ENCODE measurements around the gene RAP1B.

Gene RAP1B

DNA sequence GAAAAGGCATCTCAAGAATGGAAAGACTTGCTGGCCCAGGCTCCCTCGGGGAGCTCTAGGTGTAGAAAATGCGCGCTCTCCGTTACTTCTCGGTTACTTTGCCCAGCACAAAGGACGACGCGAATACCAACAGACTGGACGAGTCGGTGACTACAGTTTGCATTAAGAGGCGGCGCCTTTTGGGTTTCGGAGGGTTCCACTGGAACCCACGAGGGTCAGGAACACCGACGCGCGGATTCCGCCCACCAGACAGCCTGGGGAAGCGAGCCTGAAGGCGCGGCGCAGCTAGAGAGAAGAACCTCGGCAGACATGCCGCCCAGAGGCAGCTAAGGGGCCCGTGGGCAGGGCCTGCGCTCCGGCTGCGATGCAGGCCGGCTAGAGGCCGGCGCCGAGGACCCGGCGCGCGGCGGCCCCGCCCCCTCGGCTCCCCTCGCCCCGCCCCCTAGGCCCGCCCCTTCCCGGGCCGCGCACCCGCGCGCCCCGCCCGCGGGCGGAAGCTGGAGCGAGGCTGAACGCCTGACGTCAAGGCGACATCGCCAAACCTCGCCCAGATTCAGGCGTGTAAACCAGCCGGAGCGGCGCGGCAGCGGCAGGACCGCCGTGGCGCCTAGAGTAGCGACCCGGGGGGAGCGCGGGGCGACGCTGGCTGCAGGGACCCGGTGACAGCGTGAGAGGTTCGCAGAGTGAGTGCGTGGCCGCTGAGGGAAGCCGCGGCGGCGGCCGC is at the start of gene RAP1B:
Gene RAP1B (plus strand): TSS at position 530 of the 724 bp plus-strand sequence. CDS start 37,826 bp downstream, outside the sequence.
- peak; percentile 82 for DNase-seq (ENCODE audit: low read depth)

DNA sequence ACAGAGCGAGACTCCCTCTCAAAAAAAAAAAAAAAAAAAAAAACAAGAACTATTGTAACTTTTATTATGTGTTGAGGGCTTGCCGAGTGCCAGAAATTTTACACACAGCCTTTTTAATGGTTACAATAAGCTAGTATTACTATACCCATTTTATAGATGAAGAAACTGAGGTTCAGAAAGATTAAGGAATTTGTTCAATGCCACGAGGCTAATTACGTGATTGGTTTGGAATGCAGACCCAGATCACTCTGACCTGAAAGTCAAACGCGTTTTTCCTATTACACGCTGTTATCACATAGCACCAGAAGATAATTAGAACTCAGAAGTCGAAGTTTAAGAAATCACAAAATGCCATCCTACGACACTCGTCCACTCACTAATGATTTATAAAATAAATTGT is 48.9 kb upstream of the RAP1B start:
- no peak for DNase-seq (ENCODE audit: low read depth)

GRCh38 chr12:68564166-68564565 is 46.5 kb upstream of the RAP1B start:
- DNase-seq (ENCODE audit: low read depth), result no peak

GRCh38 chr12:68565391-68565903 is 45.3 kb upstream of the RAP1B start:
- no peak for DNase-seq (ENCODE audit: low read depth)

GRCh38 chr12:68568922-68569569 is 41.7 kb upstream of the RAP1B start:
- DNase-seq (ENCODE audit: low read depth), result no peak

DNA sequence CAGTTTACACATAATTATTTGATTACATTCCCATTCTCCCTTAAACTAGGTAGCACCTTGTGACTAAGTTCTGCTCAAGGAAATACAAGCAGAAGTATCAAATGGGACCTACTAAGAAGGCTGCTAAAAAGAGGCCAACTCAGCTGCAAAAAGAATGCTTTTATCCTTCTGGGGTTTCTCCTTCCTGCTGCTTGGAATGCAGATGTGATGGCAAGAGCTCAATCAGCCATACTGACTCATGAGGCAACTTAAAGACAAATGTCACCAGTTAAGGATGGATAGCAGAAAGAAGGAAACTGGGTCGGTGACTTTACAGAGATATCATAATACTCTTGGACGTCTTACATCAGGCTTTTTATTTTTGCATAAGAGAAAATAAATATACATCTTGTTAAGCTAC is 38.0 kb upstream of the RAP1B start:
- DNase-seq (ENCODE audit: low read depth), result no peak

DNA sequence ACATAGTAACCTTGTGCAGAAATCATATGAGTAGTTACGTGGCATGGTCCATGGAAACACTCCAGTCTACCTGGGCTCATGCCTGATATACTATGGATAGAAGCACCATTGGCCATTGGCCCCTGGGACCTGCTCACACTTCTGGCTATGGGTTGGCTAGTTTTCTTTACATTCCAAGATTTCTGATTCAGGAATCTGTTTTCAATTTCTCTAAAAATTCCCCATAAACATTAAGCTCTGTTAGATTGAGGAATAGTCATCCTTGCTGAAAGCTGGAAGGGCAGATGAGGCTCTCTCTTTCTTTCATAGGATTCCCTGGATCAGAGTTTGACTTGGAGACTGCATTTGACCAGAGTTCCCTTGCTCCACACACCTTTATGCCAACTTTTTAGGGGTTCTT is 37.3 kb upstream of the RAP1B start:
- no peak for DNase-seq (ENCODE audit: low read depth)

DNA sequence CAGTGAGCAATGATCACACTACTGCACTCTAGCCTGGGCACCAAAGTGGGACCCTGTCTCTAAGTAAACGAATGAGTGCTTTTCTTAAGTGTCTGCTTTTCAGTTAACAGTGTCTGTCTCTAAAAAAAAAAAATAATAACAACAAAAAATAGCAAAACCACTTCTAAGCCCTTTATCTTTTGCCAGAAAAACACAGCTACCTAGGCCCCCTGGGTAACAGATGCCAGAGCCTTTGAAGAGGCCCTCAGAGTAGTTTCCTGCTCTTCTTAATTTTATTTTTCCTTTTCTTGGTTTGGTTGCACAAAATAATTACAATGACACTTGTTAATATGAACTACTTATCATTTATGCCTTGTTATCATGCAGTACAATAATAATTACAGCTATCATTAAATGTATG is 32.8 kb upstream of the RAP1B start:
- no peak for DNase-seq (ENCODE audit: low read depth)

DNA sequence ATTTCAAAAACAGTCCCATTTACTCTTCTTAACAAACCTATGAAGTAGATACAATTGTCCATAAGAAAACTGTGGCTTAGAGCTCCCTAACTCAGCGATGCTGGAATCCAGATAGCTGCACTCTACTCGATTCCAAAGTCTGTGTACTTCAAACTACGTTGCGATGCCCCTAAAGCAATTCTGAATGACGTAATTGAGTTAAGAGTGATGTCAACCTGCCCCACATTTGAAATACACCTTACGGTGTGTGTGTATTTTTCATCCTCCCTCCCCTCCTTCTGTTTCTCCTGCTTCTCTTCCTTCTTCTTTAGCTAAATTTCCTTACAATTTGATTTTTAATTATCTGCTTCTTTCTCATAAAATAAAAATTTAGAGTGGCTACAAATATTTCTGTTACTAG is 31.9 kb upstream of the RAP1B start:
- no peak for DNase-seq (ENCODE audit: low read depth)

GRCh38 chr12:68579254-68579653 is 31.4 kb upstream of the RAP1B start:
- no peak for DNase-seq (ENCODE audit: low read depth)

GRCh38 chr12:68580911-68581310 is 29.8 kb upstream of the RAP1B start:
- DNase-seq (ENCODE audit: low read depth), result no peak

DNA sequence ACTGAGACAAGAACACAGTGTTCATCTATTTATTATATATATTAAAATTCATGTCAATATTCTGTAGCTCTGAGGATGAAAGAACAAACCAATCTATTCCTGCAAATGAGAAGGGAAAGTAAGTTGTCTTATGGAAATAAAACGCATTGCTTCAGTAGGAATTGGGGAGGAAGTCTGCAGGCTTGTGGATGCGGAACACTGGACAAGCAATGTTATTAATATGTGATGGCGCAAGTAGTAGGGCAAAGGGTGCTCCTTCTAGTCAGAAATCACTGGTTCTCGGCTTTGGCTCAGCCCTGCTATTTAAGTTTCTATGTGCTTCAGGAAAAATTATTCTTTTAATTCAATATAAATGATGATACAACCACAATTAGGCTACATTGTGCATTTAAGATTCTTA is 28.8 kb upstream of the RAP1B start:
- no peak for DNase-seq (ENCODE audit: low read depth)

DNA sequence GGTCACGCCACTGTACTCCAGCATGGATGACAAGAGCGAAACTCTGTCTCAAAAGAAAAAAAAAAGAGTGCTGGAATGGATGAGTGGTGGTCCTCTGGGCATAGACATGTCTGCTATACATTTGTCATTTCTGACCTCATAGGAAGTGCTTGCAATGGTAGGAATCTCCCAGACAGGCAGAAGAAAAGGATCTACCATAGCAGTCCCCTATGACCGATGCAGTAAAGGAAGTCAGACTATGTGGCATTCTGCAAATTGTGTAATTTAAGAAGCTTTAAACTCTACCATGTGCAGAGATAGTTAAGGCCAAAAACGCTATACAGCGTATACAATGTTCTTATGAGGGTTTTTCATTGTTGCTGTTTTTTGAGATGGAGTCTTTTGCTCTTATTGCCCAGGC is 24.7 kb upstream of the RAP1B start:
- DNase-seq (ENCODE audit: low read depth), result no peak

GRCh38 chr12:68587448-68587873 is 23.2 kb upstream of the RAP1B start:
- DNase-seq (ENCODE audit: low read depth), result no peak

DNA sequence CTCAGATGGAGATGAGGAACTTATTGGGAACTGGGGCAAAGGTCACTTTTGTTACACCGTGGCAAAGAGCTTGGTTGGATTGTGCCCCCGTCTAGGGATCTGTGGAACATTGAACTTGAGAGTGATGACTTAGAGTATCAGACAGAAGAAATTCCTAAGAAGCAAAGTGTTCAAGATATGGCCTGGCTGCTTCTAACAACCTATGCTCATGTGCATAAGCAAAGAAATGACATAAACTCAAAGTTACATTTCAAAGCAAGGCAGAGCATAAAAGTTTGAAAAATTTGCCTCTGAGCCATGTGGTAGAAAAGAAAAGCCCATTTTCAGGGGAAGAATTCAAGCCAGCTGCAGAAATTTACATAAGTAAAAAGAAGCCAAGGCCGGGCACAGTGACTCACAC is 21.5 kb upstream of the RAP1B start:
- DNase-seq (ENCODE audit: low read depth), result no peak

DNA sequence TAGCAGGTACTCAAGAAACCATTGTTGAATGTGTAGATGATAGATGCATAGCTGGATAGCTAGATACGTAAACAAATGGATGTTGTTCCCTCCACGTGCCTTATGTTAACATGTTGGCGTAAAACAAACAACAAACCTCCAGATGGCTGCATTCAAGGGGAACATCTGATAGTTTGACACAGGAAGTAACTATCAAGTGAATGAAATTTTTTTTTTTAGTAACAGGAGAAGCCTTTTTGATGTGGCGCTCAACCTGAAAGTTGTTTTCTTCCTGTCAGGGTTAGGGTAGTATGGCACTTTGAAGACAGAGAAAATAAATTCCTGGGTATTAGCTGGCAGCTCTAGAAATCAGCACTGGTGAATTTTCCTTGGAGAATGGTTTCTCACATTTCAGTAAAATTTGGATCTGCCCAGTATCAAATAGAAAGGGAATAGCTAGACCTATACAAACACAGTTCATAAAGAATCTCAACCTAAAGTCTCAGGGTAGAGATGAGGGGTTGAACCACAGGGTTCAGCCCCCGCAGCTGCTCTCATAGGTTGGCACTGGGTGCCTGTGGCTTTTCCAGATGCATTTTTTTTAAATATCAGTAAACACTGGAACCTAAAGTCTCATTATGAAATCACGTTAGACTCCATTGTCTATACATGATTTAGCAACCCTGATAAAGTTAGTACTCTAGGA is 18.8 kb upstream of the RAP1B start:
- peak; percentile 17 for DNase-seq (ENCODE audit: low read depth)

GRCh38 chr12:68595241-68595640 is 15.5 kb upstream of the RAP1B start:
- no peak for DNase-seq (ENCODE audit: low read depth)

DNA sequence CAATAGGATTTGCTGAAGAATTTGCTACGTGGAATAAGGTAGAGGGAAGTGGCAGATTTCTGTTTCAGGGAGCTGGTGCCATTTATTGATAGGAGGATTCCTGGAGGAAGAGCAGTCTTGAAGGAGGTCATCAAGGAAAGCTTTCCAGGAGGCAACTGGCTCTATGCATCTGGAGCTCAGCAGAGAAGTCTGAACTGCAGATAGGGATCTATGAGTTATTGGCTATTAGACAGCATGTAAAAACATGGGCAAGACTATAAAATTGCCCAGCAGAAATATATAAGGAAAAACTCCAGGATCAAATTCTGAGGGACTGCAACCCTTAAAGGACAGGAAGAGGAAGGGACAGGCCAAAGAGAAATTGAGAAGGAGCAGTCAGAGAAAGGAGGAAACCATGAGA is 8.9 kb upstream of the RAP1B start:
- DNase-seq (ENCODE audit: low read depth), result no peak

- no peak for DNase-seq (ENCODE audit: low read depth)
These were observed 8.0 kb upstream of the RAP1B start for GRCh38 chr12:68602720-68603119.

DNA sequence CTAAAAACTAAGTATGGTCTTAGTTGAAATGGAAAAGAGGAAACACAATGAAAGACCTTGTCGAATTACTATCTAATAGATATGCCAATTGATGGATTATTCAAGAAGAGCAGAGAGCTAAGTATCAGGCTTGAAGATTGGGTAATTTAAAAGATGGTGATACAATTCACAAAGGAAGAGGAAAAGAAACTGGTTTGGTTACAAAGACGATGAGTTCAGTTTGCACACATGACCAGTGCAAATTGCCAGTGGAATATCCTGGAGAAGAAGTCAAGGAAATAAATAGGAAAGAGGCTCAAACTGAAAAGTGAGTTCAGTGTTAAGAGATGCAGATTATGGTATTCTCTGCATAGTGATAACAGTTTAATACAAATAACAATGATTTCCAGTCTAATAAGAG is 2.5 kb upstream of the RAP1B start:
- no peak for DNase-seq (ENCODE audit: low read depth)

GRCh38 chr12:68609998-68610369 is 715 bp upstream of the RAP1B start:
- no peak for DNase-seq (ENCODE audit: low read depth)

DNA sequence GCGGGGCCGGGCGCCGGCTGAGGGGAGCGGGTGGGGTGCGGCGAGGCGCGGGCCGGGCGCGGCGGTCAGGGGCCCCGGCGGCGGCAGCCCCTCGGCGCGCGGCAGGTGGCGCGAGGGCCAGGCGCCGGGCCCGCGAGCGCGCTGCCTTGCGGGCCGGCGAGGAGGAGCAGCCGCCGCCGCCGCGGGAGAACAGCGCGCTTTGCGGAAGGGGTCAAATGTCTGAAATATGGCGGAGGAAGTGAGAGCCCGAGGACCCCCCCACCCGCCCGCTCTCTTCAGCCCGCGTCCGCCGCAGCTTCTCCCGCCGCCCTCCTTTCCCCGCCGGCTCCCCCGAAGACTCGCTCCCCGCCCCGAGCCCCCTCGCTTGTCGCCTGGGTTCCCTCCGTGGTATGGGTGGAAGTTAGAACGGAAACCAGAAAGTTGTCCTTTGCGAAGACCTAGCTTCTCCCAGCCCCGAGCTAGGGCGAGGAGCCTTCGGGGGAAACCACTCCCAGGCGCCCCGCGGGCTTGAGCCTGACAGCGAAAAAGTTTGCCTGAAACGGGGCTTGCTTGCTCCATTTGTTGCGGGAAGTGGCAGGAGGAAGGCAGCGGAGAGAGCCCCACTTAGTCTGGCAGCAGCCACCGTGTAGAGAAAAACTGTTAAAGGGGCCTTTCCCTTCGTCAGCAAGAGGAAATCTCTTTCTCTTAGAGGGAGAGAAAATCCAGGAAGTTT is 551 bp downstream of the RAP1B start:
- peak; percentile 27 for DNase-seq (ENCODE audit: low read depth)

DNA sequence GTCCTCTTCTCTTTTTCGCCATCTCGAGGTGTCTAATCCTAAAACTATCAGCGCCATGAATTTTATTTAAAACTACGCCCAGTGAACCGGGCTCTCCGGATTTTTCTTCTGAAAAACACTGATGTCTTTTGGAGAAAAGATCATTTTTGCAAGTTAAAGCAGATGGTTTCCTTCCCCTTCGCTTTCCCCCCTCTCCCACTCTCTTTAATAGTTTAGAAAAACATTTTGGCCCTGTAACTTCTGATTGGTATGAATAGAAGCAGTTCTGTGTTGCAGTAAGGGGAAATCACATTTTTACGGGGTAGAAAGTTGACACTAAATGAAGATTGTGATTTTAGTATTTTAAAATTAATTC is 1.1 kb downstream of the RAP1B start:
- DNase-seq (ENCODE audit: low read depth), result no peak
